ENCODE data around the gene DCST1.

The DCST1 gene

GRCh38 chr1:155070721-155071569, 37.3 kb downstream of the DCST1 start:
- H3K9me3 Mint-ChIP-seq: no peaks in the 10 kb centered on the region
- H3K36me3 Mint-ChIP-seq (ENCODE audit: low read depth): peaks cover 5% of the 10 kb centered on the region
- H3K27ac Mint-ChIP-seq: no peak overlapping the region
- peaks cover 27% of the 10 kb centered on the region for H3K4me1 Mint-ChIP-seq (ENCODE audit: low read depth)
- H3K27me3 Mint-ChIP-seq (ENCODE audit: low read depth): peaks cover 11% of the 10 kb centered on the region
- no peak overlapping the region for H3K4me3 Mint-ChIP-seq

- Mint-ChIP-seq H3K27ac (no peak overlapping the region), H3K9me3 (no peaks in the 10 kb centered on the region), H3K4me1 (ENCODE audit: low read depth) (peaks cover 27% of the 10 kb centered on the region), H3K4me3 (no peak overlapping the region), H3K36me3 (ENCODE audit: low read depth) (peaks cover 5% of the 10 kb centered on the region), H3K27me3 (ENCODE audit: low read depth) (peaks cover 11% of the 10 kb centered on the region)
Measured at GRCh38 chr1:155071701-155072100, 38.1 kb downstream of the DCST1 start.

GRCh38 chr1:155072531-155073289, 39.1 kb downstream of the DCST1 start:
- Mint-ChIP-seq H3K27me3 (ENCODE audit: low read depth) (peaks cover 14% of the 10 kb centered on the region), H3K36me3 (ENCODE audit: low read depth) (no peaks in the 10 kb centered on the region), H3K27ac (no peak overlapping the region), H3K4me3 (no peak overlapping the region), H3K9me3 (no peaks in the 10 kb centered on the region), H3K4me1 (ENCODE audit: low read depth) (peaks cover 29% of the 10 kb centered on the region)

- Mint-ChIP-seq H3K4me1 (ENCODE audit: low read depth) (peaks cover 31% of the 10 kb centered on the region), H3K9me3 (no peaks in the 10 kb centered on the region), H3K27me3 (ENCODE audit: low read depth) (peaks cover 22% of the 10 kb centered on the region), H3K4me3 (no peak overlapping the region), H3K27ac (no peak overlapping the region), H3K36me3 (ENCODE audit: low read depth) (no peaks in the 10 kb centered on the region)
Measured at GRCh38 chr1:155073377-155074242, 40.0 kb downstream of the DCST1 start.

- Mint-ChIP-seq H3K27ac (no peak overlapping the region), H3K36me3 (ENCODE audit: low read depth) (peaks cover 3% of the 10 kb centered on the region), H3K4me1 (ENCODE audit: low read depth) (peaks cover 35% of the 10 kb centered on the region), H3K9me3 (no peaks in the 10 kb centered on the region), H3K4me3 (no peak overlapping the region), H3K27me3 (ENCODE audit: low read depth) (peaks cover 33% of the 10 kb centered on the region)
Measured at GRCh38 chr1:155075535-155075934, 41.9 kb downstream of the DCST1 start.

GRCh38 chr1:155076371-155076770, 42.7 kb downstream of the DCST1 start:
- peaks cover 37% of the 10 kb centered on the region for H3K27me3 Mint-ChIP-seq (ENCODE audit: low read depth)
- no peak overlapping the region for H3K27ac Mint-ChIP-seq
- H3K36me3 Mint-ChIP-seq (ENCODE audit: low read depth): peaks cover 3% of the 10 kb centered on the region
- no peak overlapping the region for H3K4me3 Mint-ChIP-seq
- H3K4me1 Mint-ChIP-seq (ENCODE audit: low read depth): peaks cover 36% of the 10 kb centered on the region
- H3K9me3 Mint-ChIP-seq: no peaks in the 10 kb centered on the region

- peaks cover 33% of the 10 kb centered on the region for H3K4me1 Mint-ChIP-seq (ENCODE audit: low read depth)
- no peaks in the 10 kb centered on the region for H3K9me3 Mint-ChIP-seq
- H3K36me3 Mint-ChIP-seq (ENCODE audit: low read depth): peaks cover 5% of the 10 kb centered on the region
- peaks cover 35% of the 10 kb centered on the region for H3K27me3 Mint-ChIP-seq (ENCODE audit: low read depth)
- no peak overlapping the region for H3K4me3 Mint-ChIP-seq
- H3K27ac Mint-ChIP-seq: no peak overlapping the region
Measured at GRCh38 chr1:155077346-155077745, 43.7 kb downstream of the DCST1 start.

- H3K4me3 Mint-ChIP-seq: no peak overlapping the region
Measured at GRCh38 chr1:155077758-155078445, 44.3 kb downstream of the DCST1 start.

GRCh38 chr1:155078469-155079209, 45.0 kb downstream of the DCST1 start, which contains the start of gene EFNA3:
Gene EFNA3, plus strand, starts transcription at chr1:155078837. Its CDS starts 105 bp downstream, at chr1:155078942.
- peak within 1 kb of the TSS; percentile 57 for H3K4me3 Mint-ChIP-seq
- no peaks in the 10 kb centered on the region for H3K9me3 Mint-ChIP-seq
- peaks cover 5% of the 10 kb centered on the region for H3K36me3 Mint-ChIP-seq (ENCODE audit: low read depth)
- H3K27me3 Mint-ChIP-seq (ENCODE audit: low read depth): peaks cover 43% of the 10 kb centered on the region
- no peak within 1 kb of the TSS for H3K27ac Mint-ChIP-seq
- H3K4me1 Mint-ChIP-seq (ENCODE audit: low read depth): peaks cover 29% of the 10 kb centered on the region

More at GRCh38 chr1:155077758-155078445, 44.3 kb downstream of the DCST1 start:
- no peak overlapping the region for H3K27ac Mint-ChIP-seq
- peaks cover 5% of the 10 kb centered on the region for H3K36me3 Mint-ChIP-seq (ENCODE audit: low read depth)
- H3K9me3 Mint-ChIP-seq: no peaks in the 10 kb centered on the region
- peaks cover 40% of the 10 kb centered on the region for H3K27me3 Mint-ChIP-seq (ENCODE audit: low read depth)
- peaks cover 35% of the 10 kb centered on the region for H3K4me1 Mint-ChIP-seq (ENCODE audit: low read depth)

- Mint-ChIP-seq H3K27ac (no peak overlapping the region), H3K4me3 (peak overlapping the region; percentile 57), H3K9me3 (no peaks in the 10 kb centered on the region), H3K4me1 (ENCODE audit: low read depth) (peaks cover 29% of the 10 kb centered on the region), H3K36me3 (ENCODE audit: low read depth) (peaks cover 5% of the 10 kb centered on the region), H3K27me3 (ENCODE audit: low read depth) (peaks cover 48% of the 10 kb centered on the region)
Measured at GRCh38 chr1:155079210-155079486, 45.5 kb downstream of the DCST1 start.

GRCh38 chr1:155079487-155080311, 46.1 kb downstream of the DCST1 start:
- Mint-ChIP-seq H3K4me1 (ENCODE audit: low read depth) (peaks cover 33% of the 10 kb centered on the region), H3K4me3 (peak overlapping the region; percentile 57), H3K9me3 (no peaks in the 10 kb centered on the region), H3K36me3 (ENCODE audit: low read depth) (peaks cover 5% of the 10 kb centered on the region), H3K27me3 (ENCODE audit: low read depth) (peaks cover 48% of the 10 kb centered on the region), H3K27ac (no peak overlapping the region)

GRCh38 chr1:155080312-155081228, 46.9 kb downstream of the DCST1 start:
- Mint-ChIP-seq H3K36me3 (ENCODE audit: low read depth) (peaks cover 5% of the 10 kb centered on the region), H3K27me3 (ENCODE audit: low read depth) (peaks cover 48% of the 10 kb centered on the region), H3K27ac (no peak overlapping the region), H3K4me3 (peak overlapping the region; percentile 73), H3K9me3 (no peaks in the 10 kb centered on the region), H3K4me1 (ENCODE audit: low read depth) (peaks cover 37% of the 10 kb centered on the region)
